ENCODE data around the gene PAX8.

The PAX8 gene

GRCh38 chr2:113274432-113274831, 4.3 kb downstream of the PAX8 start:
- TF ChIP-seq, protein P1, sequence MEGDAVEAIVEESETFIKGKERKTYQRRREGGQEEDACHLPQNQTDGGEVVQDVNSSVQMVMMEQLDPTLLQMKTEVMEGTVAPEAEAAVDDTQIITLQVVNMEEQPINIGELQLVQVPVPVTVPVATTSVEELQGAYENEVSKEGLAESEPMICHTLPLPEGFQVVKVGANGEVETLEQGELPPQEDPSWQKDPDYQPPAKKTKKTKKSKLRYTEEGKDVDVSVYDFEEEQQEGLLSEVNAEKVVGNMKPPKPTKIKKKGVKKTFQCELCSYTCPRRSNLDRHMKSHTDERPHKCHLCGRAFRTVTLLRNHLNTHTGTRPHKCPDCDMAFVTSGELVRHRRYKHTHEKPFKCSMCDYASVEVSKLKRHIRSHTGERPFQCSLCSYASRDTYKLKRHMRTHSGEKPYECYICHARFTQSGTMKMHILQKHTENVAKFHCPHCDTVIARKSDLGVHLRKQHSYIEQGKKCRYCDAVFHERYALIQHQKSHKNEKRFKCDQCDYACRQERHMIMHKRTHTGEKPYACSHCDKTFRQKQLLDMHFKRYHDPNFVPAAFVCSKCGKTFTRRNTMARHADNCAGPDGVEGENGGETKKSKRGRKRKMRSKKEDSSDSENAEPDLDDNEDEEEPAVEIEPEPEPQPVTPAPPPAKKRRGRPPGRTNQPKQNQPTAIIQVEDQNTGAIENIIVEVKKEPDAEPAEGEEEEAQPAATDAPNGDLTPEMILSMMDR (conservative IDR thresholded peaks at IDR 0.05), result no peak
- TF ChIP-seq ZFX (IDR thresholded peaks at IDR 0.05), result no peak
- no peak overlapping the region for H3K27ac ChIP-seq

GRCh38 chr2:113273981-113274380, 4.7 kb downstream of the PAX8 start:
- H3K27ac ChIP-seq, result no peak overlapping the region
- TF ChIP-seq, protein P1 (conservative IDR thresholded peaks at IDR 0.05), result no peak
- no peak for TF ChIP-seq ZFX (IDR thresholded peaks at IDR 0.05)

DNA sequence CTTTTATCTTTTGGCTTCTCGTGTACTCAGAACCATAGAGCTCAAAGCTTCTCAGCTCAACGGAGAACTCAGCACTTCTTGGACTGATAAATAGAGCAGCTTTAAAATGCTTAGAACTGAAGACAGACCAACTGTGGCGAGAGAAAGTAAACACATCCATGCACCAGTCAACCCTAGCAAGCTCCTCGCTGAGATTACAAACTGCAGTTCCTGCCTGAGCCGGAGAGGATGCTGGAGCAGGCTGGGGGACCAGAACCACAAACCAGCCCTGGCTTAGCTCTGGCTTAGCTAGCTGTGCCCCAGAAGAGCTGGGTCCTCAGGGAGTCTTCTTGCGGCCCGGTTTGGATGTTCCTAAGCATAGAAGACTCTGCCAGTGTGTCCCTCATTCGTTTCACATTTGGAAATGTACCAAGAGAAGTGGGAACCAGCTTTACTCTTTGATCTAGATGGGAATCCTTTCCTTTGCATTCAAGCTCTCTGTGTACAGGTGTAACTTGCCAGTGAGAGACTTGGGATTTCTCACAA, 5.6 kb downstream of the PAX8 start:
- no peak overlapping the region for H3K27ac ChIP-seq
- TF ChIP-seq ZFX (IDR thresholded peaks at IDR 0.05), result no peak
- TF ChIP-seq, protein P1 (conservative IDR thresholded peaks at IDR 0.05), result no peak; the same call in 1 of the 2 replicates

- TF ChIP-seq, protein P1 (conservative IDR thresholded peaks at IDR 0.05), result no peak
- no peak for TF ChIP-seq ZFX (IDR thresholded peaks at IDR 0.05)
- H3K27ac ChIP-seq, result no peak overlapping the region
These were observed 6.2 kb downstream of the PAX8 start for GRCh38 chr2:113272477-113272876.

DNA sequence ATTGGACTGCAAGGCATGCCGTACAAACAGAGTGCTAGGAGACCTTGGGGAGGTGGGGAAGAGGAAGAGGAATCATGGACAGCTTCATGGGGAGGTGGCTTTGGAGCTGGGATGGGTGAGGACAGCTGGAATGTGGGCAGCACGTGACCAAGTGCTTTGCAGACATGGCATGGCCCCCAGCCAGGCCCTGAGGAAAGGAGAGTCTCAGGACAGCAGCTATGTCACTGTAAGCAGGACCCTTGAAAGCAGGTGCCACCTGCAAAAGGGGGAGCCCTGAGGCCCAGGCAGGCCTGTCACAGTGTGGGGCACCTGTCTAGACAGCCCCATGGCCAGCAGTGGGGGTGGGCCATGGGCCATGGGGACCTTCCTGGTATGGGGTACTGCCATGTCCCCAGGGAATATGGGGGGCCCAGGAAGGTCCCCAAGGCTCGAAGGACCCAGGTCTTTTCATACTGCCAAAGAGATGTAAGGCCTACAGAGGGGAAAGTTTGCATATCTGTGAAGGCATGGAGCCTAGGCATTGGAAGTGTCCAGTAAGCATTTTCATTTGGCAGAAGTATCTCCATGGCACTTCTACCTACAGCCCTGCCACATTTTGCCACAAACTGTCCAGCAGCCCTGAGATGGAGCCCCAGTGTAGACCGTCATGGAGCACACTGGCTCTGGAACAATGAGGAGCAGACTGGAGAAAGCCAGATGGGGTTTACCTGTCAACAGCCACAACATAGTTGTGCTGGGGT, 9.9 kb downstream of the PAX8 start:
- no peak overlapping the region for H3K27ac ChIP-seq
- TF ChIP-seq ZFX (IDR thresholded peaks at IDR 0.05), result no peak

DNA sequence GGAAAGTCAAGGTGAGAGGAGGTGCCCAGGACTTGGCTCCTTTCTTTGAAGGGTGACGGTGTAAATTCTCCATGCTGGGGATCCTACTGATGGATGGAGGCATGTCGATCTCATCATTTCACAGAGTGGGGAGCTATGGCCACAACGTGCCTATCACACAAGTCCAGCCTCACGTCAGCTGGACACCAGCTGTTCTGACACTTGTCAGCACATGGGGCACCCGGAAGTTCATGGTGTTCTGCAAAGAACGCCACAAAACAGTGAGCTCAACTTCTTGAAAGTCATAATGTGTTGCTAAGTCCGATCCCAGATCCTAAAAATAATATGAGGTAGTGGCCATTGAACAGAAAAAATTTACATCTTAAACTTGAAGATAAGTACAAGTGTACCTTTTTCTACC, 12.3 kb downstream of the PAX8 start:
- H3K27ac ChIP-seq, result no peak overlapping the region
- TF ChIP-seq, protein P1 (conservative IDR thresholded peaks at IDR 0.05), result no peak
- no peak for TF ChIP-seq ZFX (IDR thresholded peaks at IDR 0.05)

DNA sequence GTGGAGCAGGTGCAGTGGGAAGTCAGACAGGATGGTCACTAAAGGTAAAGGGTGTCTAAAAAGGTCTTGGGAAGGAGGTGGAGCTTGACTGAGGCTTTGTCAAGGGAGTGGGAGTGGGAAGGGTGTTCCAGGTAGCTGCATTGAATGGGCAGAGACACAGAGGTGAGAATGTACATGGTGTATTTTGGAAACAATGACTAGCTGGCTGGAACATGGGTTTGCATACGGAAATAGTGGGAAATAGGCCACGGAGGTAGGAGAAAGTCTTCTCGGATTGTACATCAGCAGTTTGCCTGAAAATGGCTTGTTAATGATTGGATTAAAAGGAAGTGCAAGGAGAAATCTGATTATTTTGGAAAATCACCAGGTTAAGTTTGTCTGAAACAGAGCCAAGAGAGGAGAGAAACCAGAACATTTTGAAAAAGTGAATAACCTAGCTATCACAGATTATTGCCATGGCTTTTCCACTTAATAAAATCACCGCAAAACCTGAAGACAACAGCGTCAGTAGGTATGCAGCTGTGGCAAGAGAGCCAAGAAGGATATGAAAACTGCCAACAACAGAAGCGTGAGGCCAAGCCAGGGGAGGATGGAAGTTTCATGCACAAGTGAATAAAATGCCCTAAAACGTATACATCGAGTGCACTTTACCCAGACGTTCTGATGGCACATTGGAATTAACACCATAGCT, 13.9 kb downstream of the PAX8 start:
- no peak overlapping the region for H3K27ac ChIP-seq
- TF ChIP-seq ZFX (IDR thresholded peaks at IDR 0.05), result no peak
- TF ChIP-seq, protein P1 (conservative IDR thresholded peaks at IDR 0.05), result no peak
